GM23248 (cell line): ENCODE results near the gene TAB2. TPM values are rescaled to one million over a fixed set of nuclear protein-coding genes. Genes with fewer than 3 reads are reported as not detected.

ENCODE experiments used
- DNase-seq: peaks from one replicate; pipeline ENCODE4 v3.0.0-alpha.2; 2015
- H2AFZ ChIP-seq: fragments of 200-600 bp; sonication (generic); 2 replicates; pipeline ENCODE4 v1.6.1; 2016; ENCODE audit warnings: antibody characterized with exemption
- H3F3A ChIP-seq: fragments of 200-600 bp; sonication (generic); 2 replicates; pipeline ENCODE4 v1.6.1; 2016; ENCODE audit warnings: mild to moderate bottlenecking, antibody characterized with exemption, mixed run types; ENCODE audit not compliant: insufficient read depth
- H3K27ac ChIP-seq: fragments of 200-600 bp; sonication (generic); 2 replicates; pipeline ENCODE4 v1.5.1; 2016; ENCODE audit warnings: mild to moderate bottlenecking
- H3K27me3 ChIP-seq: fragments of 200-600 bp; sonication (generic); replicated peaks from 2 replicates; pipeline ENCODE4 v1.6.1; 2016; ENCODE audit warnings: mild to moderate bottlenecking; ENCODE audit not compliant: insufficient read depth
- H3K36me3 ChIP-seq: fragments of 200-600 bp; sonication (generic); 2 replicates; pipeline ENCODE4 v1.6.1; 2016; ENCODE audit warnings: low read depth, mild to moderate bottlenecking
- H3K4me1 ChIP-seq: fragments of 200-600 bp; sonication (generic); 2 replicates; pipeline ENCODE4 v1.6.1; 2016; ENCODE audit warnings: mild to moderate bottlenecking; ENCODE audit not compliant: insufficient read depth
- H3K4me2 ChIP-seq: fragments of 200-600 bp; sonication (generic); one replicate; pipeline ENCODE4 v1.6.1; 2016; ENCODE audit warnings: mild to moderate bottlenecking; ENCODE audit not compliant: unreplicated experiment
- H3K4me3 ChIP-seq: fragments of 200-600 bp; sonication (generic); 2 replicates; pipeline ENCODE4 v1.5.1; 2016; ENCODE audit warnings: mild to moderate bottlenecking
- H3K79me2 ChIP-seq: fragments of 200-600 bp; sonication (generic); 2 replicates; pipeline ENCODE4 v1.6.1; 2016; ENCODE audit warnings: mild to moderate bottlenecking; ENCODE audit not compliant: insufficient read depth
- H3K9ac ChIP-seq: fragments of 200-600 bp; sonication (generic); 2 replicates; pipeline ENCODE4 v1.6.1; 2016; ENCODE audit warnings: mild to moderate bottlenecking
- H3K9me2 ChIP-seq: fragments of 200-600 bp; sonication (generic); 2 replicates; pipeline ENCODE4 v1.6.1; 2016; ENCODE audit warnings: mixed run types, mild to moderate bottlenecking, moderate library complexity; ENCODE audit not compliant: insufficient read depth
- H3K9me3 ChIP-seq: fragments of 200-600 bp; sonication (generic); one replicate; pipeline ENCODE4 v1.6.1; 2017; ENCODE audit warnings: low read depth
- H4K20me1 ChIP-seq: fragments of 200-600 bp; sonication (generic); 2 replicates; pipeline ENCODE4 v1.6.0; 2016; ENCODE audit not compliant: insufficient read depth
- EZH2 ChIP-seq: fragments of 200-600 bp; sonication (generic); IDR thresholded peaks from 2 replicates; pipeline ENCODE4 v1.6.1; 2018; ENCODE audit warnings: antibody characterized with exemption, mild to moderate bottlenecking; ENCODE audit not compliant: insufficient read depth, poor library complexity, severe bottlenecking
- EZH2phosphoT487 ChIP-seq: fragments of 200-600 bp; sonication (generic); IDR thresholded peaks from 2 replicates; pipeline ENCODE4 v1.6.1; 2018; ENCODE audit warnings: antibody characterized with exemption, moderate library complexity, mild to moderate bottlenecking, low read depth; ENCODE audit not compliant: insufficient read depth
- WGBS, 2 experiments: methylation state at CpG; one replicate each; pipeline ENCODE4 v1.1.6; 2015 to 2017; ENCODE audit warnings: low lambda C conversion rate in 2 of 2, low coverage in 1 of 2; ENCODE audit errors: missing lambda C conversion rate in 2 of 2; 5-methylcytosine and 5-hydroxymethylcytosine counted together
- in situ Hi-C: fragments of 300-500 bp; cut with MboI; formaldehyde crosslinking; loops from 2 replicates; pipeline ENCODE4 v1.15.0; 2020
- polyA plus RNA-seq: library from polyadenylated mRNA; unstranded; fragments of >200 nt; fragmentation: Nextera tagmentation; extraction: Ambion mirVana; gene quantifications from 2 replicates; pipeline ENCODE4 v1.2.1, GENCODE V29; 2016
- total RNA-seq: library from RNA; depleted of rRNA; stranded (reverse); fragments of >200 nt; shearing (Covaris generic); gene quantifications from 2 replicates; pipeline ENCODE4 v1.2.3, GENCODE V29; 2014

Gene TAB2
- total and polyA plus RNA-seq, 2 experiments from 2014 or later: 11.6 to 28.4 TPM

DNA sequence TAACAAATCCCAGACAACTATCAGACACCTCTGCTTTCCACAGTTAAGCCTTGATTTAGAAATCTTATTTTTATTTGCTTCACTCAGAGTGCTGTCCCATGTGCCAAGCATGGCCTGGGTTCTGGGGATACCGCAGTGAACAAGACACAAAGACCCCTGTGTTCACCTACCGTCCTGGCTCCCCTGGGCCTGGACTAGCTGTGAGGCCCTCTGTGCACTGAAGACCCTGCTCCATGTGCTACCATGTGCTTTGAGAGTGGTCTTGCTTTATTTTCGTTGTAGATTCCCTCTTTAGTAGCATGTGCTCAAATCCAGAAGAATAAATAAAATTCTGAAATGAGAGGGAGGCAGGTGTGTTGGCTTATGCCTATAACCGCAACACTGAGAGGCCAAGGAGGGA lies 105.1 kb downstream of the TAB2 start:
- Histone ChIP-seq H2AFZ (no peak overlapping the region), H3K9ac (no peak overlapping the region), H3K27ac (no peak overlapping the region), H3K4me2 (no peak overlapping the region), H3K27me3 (no peaks in the 10 kb centered on the region), H3F3A (no peaks in the 10 kb centered on the region), H3K9me2 (no peaks in the 10 kb centered on the region), H3K9me3 (no peaks in the 10 kb centered on the region), H3K4me3 (no peak overlapping the region), H3K79me2 (no peaks in the 10 kb centered on the region), H3K36me3 (no peaks in the 10 kb centered on the region), H3K4me1 (0 out of 2 replicates have a peak, but pooled peaks cover 4% of the 10 kb centered on the region), H4K20me1 (no peaks in the 10 kb centered on the region)
- DNase-seq: no peak
- WGBS, 2 experiments: 85 to 88% methylated on average over 4 of the region's 4 CpGs
- in situ Hi-C loops: no loop called here
- TF ChIP-seq EZH2phosphoT487 (no peak), EZH2 (no peak)

DNA sequence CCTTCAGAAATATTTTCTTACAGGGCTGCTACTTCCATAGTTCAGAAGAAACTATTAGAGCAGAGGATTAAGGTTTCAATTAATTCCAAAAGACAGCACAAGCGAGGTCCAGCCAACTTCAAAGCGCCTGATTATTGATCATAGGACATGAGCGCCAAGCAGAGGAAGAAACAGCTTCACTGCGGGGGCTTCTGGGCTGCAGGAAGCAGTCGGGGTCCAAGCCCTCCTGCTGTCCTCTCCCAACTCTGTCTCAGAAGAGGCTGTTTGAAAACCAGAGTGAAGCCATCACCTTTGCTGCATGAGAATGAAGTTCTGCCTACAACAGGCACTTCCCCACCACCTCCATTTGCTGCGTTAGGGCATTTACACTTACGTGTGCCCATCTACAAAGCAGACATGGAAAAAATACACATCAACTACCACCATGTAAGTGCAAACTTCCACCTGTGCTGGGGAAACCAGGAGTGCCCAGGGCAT lies 106.5 kb downstream of the TAB2 start:
- Histone ChIP-seq H3K9ac (peak overlapping the region; percentile 28), H2AFZ (peak overlapping the region; percentile 86), H3K9me2 (no peaks in the 10 kb centered on the region), H3K4me2 (peak overlapping the region; percentile 79), H3K4me3 (peak overlapping the region; percentile 58), H3K9me3 (no peaks in the 10 kb centered on the region), H3K27me3 (no peaks in the 10 kb centered on the region), H3K27ac (no peak overlapping the region), H4K20me1 (no peaks in the 10 kb centered on the region), H3K79me2 (no peaks in the 10 kb centered on the region), H3K4me1 (0 out of 2 replicates have a peak, but pooled peaks cover 4% of the 10 kb centered on the region), H3K36me3 (no peaks in the 10 kb centered on the region), H3F3A (no peaks in the 10 kb centered on the region)
- peak; percentile 12 for DNase-seq
- in situ Hi-C loops: no loop called here
- TF ChIP-seq EZH2: no peak
- no peak for TF ChIP-seq EZH2phosphoT487
- 11 to 18% methylated on average over 7 of the region's 7 CpGs for WGBS, 2 experiments

DNA sequence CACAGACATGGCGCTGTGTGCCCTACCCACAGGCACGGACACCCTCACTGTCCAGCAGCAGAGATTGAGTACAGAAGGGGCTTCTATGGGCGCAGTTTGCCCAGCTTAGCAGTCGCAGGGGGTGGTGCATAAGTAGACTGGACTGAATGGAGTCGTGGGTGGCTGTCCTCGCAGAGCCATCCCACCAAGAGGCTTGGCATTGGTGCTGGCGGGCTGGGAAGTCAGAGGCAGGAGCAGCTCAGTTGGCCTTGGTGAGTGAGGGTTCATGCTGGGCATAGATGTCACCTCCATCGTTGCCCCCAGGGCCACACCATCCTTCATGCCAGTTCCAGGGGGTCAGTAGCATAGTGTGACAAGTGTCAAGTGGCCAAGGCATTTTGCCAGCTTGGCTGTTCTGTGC lies 107.7 kb downstream of the TAB2 start:
- Histone ChIP-seq H3K27me3 (no peaks in the 10 kb centered on the region), H3K27ac (no peak overlapping the region)
- in situ Hi-C loops: loop anchor here (5.0 to 25.0 kb wide), 3 partner anchors 333 to 838 kb away; no protein-coding TSS in a partner anchor

DNA sequence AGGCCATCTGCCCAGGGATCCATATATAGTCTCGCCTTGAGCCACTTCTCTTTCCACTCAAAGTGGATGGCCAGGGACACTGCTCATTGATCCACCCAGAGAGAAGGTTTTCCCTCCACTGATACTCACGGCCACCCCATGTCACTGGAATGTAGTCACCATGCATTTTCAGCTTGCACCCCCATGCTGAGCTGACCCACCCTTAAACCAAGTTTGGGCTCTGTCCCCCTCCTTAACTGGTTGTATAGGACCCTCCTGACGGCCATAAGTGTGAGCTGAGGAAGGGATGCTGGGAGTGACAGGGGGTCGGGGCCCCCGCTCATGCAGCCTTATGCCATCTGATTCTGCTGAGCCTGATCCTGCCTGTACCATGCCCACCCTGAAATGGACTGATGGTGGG lies 108.2 kb downstream of the TAB2 start:
- Histone ChIP-seq H2AFZ (no peak overlapping the region), H3K9ac (no peak overlapping the region), H3K27me3 (no peaks in the 10 kb centered on the region), H3K4me2 (no peak overlapping the region), H3K9me2 (no peaks in the 10 kb centered on the region), H4K20me1 (no peaks in the 10 kb centered on the region), H3K9me3 (no peaks in the 10 kb centered on the region), H3K36me3 (no peaks in the 10 kb centered on the region), H3K79me2 (no peaks in the 10 kb centered on the region), H3K27ac (no peak overlapping the region), H3F3A (no peaks in the 10 kb centered on the region), H3K4me3 (no peak overlapping the region), H3K4me1 (0 out of 2 replicates have a peak, but pooled peaks cover 4% of the 10 kb centered on the region)
- no peak for DNase-seq
- TF ChIP-seq EZH2phosphoT487 (no peak), EZH2 (no peak)
- 91 to 92% methylated on average over 5 of the region's 5 CpGs for WGBS, 2 experiments
- in situ Hi-C loops: loop anchor here (5.0 to 25.0 kb wide), 3 partner anchors 333 to 838 kb away; no protein-coding TSS in a partner anchor

More for the DNA sequence above, 107.7 kb downstream of the TAB2 start:
- Histone ChIP-seq H3F3A (no peaks in the 10 kb centered on the region), H3K79me2 (no peaks in the 10 kb centered on the region), H3K9ac (no peak overlapping the region), H4K20me1 (no peaks in the 10 kb centered on the region), H3K9me3 (no peaks in the 10 kb centered on the region), H3K4me2 (no peak overlapping the region), H3K4me3 (no peak overlapping the region), H3K4me1 (0 out of 2 replicates have a peak, but pooled peaks cover 4% of the 10 kb centered on the region), H2AFZ (no peak overlapping the region), H3K36me3 (no peaks in the 10 kb centered on the region), H3K9me2 (no peaks in the 10 kb centered on the region)
- 88 to 90% methylated on average over 8 of the region's 8 CpGs for WGBS, 2 experiments
- TF ChIP-seq EZH2phosphoT487 (no peak), EZH2 (no peak)
- no peak for DNase-seq
